Mucosa of gallbladder (tissue), 1 donor: ENCODE measurements around the gene ZNF415. TPM values are rescaled to one million over a fixed set of nuclear protein-coding genes. Genes with fewer than 3 reads are reported as not detected.
A peak's percentile ranks its signal among the peaks of the same experiment; 100 is the strongest.
"Not testable (repeated sequence)": the region's sequence is repeated elsewhere in the genome, so short reads cannot be mapped to it uniquely, and the experiment has no call there.

Experiments used
- DNase-seq: peaks from one replicate; pipeline ENCODE4 v3.0.0-alpha.2; 2020; ENCODE audit warnings: low spot score
- total RNA-seq: library from RNA; stranded (reverse); gene quantifications from one replicate; pipeline ENCODE4 v1.2.1, GENCODE V29; 2021
- donor health status: DM: no; HTN: no; CAD: no.

ZNF415 gene
- 13.1 TPM for total RNA-seq

DNA sequence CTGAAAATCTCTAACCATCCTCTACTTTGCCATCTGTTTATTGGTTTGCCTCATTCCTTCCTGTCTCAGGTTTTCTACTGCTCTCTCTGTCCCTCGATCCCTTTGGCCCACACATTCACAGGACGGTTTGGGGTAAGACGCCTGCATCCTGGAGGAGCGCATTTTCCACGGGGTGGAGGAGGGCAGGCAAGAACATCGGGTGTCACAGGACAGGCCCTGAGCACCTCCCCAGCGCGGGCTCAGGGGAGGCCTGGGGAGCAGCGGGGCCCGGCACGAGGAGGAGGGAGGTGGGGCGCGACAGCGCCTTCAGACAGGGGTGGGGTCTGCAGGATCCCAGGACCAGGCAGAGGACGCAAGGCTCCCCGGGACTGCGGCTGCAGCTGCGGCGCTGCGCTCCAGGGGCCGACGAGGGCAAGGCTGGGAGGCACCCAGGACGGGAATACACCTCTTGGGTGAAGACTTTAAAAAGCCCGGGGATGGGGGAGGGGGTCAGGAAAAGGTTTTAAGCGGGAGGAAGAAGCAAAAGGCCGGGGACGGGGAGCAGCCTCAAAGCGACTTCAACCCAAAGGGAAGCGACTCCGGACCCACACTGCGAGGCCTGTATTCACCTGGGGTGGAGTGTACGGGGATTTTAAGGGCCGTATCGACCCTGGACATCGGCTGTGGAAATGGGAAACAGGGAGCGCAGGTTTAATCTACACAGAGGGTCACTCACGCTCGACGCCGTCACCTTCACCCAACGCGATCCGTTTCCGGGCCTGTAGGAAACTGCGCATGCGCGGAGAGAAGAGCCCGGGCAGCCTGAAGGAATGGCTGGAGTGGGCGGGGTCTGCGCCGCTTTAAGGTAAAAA, at the start of gene ZNF415:
Gene ZNF415 (minus strand): TSS at position 770 of the 851 bp plus-strand sequence. CDS start 10,234 bp downstream, outside the sequence.
- DNase-seq: peak; percentile 82

DNA sequence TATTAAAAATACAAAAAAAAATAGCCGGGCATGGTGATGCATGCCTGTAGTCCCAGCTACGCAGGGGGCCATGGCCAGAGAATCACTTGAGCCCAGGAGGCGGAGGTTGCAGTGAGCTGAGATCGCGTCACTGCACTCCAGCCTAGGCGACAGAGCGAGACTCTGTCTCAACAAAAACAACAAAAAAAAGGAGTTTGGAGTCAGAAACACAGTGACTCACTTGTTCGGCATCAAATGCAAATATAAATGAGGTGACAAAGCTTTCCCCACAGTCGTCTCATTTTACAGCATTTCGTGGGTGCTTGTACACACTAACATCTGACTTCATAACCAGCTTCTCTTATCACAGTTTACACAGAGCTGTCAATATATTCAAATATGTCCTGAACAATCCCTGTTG, 49.5 kb upstream of the ZNF415 start:
- DNase-seq: no peak

DNA sequence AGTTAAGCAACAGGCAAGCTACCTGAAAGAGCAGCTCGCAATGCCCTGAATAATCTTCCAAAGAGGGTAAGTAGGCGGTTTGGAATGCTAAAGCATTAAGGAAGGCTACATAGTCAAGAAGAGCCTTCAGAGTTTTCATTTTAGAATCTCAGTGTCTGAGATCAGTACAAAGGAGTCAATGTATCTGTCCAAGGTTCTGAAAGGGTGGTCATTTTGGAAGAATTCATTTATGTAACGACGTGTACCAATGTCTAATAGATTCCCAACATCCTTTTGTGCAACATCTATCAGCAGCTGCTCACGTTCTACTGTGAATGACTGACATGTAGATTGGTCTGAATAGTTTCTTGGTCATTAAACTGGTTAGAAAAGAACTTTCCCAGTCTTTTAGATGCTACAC, 45.3 kb upstream of the ZNF415 start:
- DNase-seq: no peak

DNA sequence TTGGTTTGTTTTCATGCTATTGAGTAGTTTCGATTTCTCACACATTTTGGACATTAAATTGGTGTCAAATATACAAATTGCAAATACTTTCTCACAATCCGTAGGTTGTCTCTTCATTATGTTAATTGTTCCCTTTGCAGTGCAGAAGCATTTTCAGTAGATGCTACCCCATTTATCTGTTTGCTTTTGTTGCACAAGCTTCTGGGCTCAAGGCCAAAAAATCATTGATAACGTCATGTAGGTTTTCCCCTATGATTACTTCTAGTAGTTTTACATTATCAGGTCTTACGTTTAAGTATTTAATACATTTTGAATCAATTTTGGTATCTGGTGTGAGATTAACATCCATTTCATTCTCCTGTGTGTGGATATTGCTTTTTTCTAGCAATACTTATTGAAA, 40.2 kb upstream of the ZNF415 start:
- no peak for DNase-seq

DNA sequence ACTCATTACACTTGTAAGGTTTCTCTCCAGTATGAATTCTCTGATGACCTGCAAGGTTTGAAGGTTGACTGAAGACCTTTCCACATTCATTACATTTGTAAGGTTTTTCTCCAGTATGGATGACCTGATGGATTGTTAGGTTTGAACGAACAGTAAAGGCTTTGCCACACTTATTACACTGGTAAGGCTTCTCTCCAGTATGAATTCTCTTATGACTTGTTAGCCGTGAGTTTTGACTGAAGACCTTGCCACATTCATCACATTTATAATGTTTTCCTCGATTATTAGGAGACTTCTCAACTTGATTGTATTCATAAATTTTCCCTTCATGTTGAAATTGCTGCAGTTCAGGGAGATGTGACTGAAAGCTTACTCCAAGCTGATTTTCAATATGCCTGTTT, 33.0 kb upstream of the ZNF415 start:
- DNase-seq: no peak

DNA sequence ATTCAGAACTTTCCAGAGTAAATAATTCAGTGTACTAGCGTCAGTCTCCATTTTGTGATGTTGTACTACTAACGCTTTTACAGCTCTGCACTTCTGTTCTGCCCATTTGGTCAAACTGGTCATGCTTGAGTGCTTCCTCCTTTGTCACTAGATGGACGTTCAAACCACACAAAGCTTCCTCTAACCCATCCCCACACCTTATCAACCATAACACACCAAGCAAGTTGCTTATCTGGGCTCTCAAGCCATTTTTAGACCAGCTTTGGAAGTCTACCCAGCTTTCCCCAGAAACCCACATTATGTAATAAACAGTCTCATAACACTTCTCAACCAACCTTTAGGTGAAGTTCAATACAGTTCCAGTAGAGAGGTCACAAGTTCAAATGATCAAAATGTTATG, 28.4 kb upstream of the ZNF415 start:
- DNase-seq: no peak

DNA sequence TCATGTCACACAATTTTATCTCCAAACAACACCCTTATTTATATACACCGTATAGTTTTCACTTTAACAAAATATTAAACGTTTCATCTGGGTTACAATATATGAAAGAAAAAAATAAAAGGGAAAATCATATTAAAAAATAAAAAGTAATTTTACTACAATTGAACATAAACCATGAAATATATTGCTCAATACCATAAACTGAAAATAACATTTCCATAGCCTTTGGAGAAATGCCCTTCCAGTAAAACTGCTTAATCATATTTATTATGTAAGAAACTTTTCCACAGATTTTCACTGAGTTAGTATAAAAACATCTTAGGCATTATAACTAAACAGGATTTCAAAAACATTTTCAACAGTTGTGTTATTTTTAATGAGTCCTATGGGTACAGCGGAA, 27.6 kb upstream of the ZNF415 start:
- DNase-seq: no peak

DNA sequence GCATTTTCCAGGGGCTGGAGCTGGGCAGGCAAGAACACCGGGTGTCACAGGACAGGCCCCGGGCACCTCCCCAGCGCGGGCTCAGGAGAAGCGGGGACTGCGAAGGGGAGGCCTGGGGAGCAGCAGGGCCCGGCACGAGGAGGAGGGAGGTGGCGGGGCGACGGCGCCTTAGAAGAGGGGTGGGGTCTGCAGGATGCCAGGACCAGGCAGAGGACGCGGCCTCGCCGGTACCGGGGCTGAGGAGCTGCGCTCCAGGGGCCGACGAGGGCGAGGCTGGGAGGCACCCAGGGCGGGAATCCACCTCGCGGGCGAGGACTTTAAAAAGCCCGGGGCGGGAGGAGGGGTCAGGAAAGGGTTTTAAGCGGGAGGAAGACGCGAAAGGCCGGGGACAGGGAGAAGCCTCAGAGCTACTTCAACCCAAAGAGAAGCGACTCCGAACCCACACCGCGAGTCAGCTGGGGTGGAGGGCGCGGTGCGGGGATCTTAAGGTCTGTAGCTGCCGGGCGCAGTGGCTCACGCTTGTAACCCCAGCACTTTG, 25.5 kb upstream of the ZNF415 start:
- peak; percentile 10 for DNase-seq

DNA sequence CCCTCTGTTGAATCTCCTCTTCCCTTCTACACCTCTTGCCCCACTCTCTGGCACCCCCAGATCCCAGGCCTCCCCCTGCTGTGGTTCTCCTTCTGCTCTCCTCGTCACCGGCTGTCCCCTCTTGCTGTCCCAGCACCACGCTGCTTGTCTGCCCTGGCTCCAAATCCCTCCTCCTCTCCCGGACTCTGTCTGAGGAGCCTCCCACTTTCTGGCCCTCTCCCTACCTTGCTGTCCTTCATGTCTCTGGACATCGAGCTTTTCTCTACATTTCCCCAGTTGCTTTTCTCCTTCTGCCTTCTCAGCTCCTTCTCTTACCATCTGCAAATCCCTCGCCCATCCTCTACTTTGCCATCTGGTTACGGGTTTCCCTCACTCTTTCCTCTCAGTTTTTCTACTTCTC, 24.9 kb upstream of the ZNF415 start:
- DNase-seq: no peak

DNA sequence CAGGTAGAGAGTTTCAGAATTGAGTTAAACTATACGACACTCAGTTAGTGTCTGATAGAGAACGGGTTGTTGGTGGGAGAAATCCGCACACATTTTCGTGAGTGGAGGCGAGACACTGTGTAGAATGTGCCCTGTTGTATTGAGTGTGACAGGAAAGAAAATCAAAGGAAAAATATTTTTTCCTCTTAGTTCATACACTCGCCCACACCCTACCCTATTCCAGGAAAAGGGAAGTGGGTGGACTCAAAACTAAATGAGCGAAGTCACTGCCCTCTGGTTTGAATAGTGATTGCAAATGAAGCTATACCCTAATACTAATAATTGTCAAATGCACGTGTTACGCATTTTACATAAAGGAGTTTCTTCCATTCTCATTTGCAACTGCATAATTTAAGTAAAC, 24.1 kb upstream of the ZNF415 start:
- no peak for DNase-seq

DNA sequence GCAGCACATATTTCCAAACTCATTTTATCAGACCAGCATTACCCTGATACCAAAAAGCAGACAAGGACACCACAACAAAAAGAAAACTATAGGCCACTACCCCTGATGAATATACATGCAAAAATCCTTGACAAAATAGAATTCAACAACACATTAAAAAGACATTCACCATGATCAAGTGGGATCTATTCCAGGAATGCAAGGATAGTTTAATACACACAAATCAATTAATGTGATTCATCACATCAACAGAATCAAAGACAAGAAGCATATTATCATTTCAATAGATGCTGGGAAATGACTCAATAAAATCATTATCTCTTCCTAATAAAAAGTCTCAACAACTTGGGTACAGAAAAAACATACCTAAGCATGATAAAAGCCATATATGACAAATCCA, 14.9 kb upstream of the ZNF415 start:
- DNase-seq: no peak

DNA sequence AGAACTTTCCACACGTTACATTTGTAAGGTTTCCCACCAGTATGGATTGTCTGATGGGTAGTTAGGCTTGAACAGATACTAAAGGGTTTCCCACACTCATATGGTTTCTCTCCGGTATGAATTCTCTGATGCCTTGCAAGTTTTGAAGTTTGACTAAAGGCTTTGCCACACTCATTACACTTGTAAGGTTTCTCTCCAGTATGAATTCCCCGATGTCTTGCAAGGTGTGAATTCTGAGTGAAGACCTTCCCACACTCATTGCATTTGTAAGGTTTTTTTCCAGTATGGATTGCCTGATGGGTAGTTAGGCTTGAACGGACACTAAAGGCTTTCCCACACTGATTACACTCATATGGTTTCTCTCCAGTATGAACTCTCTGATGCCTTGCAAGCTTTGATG, 7.6 kb upstream of the ZNF415 start:
- DNase-seq: no peak

DNA sequence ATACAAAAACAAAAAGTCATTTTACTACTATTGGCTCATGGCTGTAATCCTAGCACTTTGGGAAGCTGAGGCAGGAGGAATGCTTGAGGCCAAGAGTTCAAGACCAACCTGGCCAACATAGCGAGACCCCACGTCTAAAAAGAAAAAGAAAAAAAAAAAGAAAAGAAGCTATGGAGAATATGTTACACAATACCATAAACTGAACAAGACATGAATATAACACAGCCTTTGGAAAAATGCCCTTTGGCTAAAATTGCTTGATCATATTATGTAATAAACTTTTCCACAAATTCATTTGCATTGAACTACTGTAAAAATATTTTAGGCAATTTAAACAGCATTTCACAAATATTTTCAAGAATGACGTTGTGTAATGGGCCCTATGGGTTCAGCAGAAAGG, 3.7 kb upstream of the ZNF415 start:
- DNase-seq: no peak

DNA sequence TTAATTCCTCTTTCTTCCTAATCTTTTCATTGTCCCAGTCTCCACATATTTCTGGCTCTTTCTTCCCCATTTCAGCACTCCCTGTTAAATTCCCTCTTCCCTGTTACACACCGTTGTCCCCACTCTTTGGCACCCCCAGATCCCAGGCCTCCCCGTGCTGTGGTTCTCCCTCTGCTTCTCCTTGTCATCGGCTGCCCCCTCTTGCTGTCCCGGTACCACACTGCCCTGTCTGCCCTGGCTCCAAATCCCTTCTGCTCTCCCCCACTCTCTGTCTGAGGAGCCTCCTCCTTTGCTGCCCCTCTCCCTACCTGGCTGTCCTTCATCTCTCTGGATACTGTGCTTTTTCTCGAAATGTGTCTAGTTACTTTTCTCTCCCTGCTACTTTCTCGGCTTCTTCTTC, 983 bp downstream of the ZNF415 start:
- DNase-seq: no peak

DNA sequence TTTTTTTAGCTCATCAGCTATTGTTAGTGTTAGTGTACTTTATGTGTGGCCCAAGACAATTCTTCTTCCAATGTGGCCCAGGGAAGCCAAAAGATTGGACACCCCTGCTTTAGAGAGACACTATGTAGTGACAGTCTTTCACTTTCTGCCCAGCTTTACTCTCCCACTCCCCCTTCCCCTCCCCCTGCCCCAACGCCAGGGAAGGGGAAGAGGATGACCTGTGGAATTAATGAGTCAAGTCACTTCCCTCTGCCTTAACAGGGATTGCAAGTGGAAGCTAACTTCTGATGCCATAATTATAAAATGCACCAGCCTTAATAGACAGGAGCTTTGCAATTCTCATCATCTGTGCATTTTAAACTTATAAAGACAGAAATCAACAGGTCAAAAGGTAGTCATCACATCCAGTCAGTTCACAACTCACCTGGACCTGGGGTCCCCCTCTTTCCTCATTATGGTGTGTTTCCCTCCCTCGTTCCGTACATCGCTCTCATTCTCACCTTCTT, 1.6 kb downstream of the ZNF415 start:
- no peak for DNase-seq

DNA sequence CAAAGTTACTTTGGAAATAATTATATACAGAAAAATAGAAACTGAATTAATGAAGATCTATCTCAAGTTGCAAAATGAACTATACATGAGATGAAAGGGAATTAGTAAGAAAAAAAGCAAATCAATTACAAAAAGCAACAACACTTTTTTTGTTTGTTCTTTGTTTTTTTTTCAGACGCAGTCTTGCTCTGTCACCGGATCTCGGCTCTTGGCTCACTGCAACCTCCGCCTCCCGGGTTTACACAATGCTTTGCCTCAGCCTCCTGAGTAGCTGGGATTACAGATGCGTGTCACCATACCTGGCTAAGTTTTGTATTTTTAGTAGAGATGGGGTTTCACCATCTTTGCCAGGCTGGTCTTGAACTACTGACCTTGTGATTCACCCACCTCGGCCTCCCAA, 2.2 kb downstream of the ZNF415 start:
- peak; percentile 13 for DNase-seq

DNA sequence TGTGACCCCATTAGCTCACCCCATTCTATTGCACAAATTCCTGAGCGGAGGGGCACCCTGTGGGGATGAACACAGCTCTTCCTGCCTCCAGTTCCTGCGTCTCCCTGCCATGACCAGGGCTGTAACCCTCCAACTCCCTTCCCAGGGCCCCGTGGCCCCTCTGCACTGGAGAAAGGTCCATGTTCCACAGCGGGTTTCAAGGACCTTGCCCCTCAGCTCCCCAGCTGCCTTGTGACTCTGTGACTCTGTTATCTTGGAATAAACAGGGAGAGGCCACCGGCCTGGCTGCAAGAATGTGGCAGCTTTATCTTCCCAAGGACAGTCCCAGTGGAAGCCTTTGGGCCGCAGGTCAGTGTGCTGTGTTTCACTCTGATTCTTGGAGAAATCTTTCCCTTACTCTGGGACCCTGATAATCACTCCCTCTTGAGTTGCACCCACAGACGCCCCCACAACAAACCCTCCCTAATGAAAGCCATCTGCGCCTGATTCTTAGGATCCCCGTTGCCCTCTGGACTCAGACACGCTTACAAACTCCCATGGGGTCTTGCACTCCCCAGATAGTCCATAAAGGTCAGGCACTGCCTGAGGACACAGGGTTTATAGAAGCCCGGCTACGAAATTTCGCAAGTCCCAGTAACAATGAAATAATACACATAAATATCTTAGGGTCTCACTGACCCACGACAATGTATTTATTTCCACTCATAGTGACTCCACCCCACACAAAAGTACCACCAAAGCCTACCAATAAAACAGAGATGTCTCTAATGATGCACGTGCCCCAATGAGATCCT, 5.8 kb downstream of the ZNF415 start:
- DNase-seq: not testable (repeated sequence)

DNA sequence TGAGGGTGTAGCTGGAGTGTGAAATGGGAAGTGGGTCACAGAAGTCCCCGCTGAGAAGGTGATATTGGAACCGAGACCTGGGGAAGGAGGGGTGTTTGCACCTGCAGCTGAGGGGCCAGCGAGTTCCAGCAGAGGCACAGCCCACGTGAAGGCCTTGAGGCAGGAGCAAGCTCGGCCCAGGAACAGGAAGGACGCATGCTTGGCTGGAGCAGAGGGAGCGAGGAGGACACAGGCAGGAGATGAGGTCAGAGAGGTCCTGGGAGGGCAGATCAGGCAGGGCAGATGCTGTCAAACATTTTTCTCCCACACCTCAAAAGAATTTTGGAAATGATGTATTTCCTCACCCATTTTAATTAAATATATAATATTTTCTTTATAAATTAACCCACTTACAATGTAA, 9.3 kb downstream of the ZNF415 start:
- DNase-seq: no peak

DNA sequence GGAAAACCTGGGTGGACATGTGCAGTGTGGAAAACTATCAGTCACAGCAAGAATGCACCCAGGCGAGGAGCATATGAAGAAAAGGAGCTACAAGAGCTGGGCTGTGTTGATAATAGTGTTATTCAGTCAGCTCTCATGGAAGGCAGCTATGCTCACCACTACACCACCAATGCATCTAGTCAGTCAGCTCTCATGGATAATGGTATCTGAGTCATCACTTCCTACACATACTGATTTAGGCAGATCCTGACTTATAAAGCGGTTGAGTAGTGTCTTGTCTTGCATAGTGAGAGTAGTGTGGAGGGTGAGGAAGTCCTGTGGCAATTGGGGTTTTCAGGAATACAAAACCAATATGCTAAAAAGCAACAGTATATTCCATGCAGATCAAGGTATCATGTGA, 20.4 kb downstream of the ZNF415 start:
- no peak for DNase-seq

DNA sequence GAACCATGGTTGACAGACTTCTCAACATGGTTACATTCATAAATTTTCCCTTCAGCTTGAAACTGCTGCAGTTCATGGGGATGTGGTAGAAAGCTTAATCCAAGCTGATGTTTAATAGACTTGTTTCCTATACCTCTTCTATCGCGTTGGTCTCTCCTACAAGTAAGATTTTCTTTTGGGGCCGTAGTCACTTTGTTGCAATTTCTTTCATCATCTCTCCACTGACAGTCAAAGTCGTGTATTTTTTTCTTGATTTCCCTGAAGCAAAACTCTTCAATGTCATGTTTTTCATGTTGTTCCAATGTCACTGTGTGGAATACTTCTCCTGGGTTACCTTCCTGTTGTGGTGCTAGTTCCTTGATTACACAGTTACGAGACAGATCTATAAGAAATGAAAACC, 23.2 kb downstream of the ZNF415 start:
- no peak for DNase-seq

DNA sequence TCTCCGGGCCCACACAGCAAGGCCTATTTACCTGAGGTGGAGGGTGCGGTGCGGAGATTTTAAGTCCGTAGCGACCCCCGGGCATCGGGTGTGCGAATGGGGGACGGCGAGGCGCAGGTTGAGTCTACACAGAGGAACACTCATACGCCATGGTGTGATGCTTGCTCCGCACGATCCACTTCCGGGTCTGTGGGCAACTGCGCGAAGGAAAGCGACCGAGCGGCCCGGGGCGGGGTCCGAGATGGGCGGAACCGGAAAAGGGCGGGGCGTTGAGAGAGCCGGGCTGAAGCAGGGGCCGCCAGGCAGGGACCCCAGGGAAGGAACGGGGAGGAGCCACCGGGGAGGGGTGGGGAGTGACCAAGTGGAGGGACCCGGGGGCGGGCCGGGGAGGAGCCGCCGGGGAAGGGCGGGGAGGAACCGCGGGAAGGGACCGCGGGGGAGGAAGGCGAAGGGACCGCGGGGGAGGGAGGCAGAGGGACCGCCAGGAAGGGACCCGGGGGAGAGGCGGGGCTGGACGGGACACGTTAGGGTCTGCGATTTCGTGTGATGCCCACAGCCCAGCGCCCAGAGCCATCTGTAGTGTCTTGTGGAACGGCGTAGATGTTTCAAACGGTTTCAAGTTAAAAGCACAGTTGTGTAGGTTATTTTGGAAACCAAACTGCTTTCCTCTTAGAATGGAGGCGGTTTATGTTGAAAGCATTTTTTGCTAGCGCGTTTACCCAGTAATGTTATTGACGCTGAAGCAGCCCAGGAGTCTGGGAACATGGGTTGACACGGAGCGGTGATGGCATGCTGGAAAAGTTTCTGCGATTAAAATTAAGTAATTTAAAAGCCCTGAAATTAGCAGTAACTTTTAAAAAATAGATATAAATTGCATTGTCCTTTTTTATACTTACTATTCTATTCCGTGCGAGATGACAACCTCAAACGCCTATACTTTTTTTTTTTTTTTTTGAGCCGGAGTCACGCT, 29.2 kb downstream of the ZNF415 start, which contains the start of gene ZNF160:
Gene ZNF160 (minus strand): TSS at position 189 of the 970 bp plus-strand sequence. CDS start 17,146 bp downstream, outside the sequence.
- DNase-seq: peak; percentile 99
